ENCODE results near the gene SCAPER.

DNA sequence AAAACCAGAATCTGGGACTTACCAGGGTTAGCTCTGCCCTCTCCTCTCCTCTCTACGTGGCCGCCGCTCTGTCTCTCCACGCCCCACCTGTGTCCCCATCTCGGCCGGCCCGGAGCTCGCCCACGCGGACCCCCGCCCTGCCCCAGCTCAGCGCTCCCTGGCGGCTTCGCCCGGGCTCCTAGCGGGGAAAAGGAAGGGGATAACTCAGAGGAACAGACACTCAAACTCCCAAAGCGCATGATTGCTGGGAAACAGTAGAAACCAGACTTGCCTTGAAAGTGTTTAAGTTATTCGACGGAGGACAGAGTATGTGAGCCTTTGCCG, 563.1 kb downstream of the SCAPER start:
- TF ChIP-seq POLR2A (IDR thresholded peaks at IDR 0.05) (no peak), CTCF (IDR thresholded peaks at IDR 0.05 in 4 of 5, conservative IDR thresholded peaks at IDR 0.05 in 1 of 5) (no peak)
